ENCODE measurements around the gene ALOX5AP. TPM values are rescaled to one million over a fixed set of nuclear protein-coding genes. Genes with fewer than 3 reads are reported as not detected.
A peak's percentile ranks its signal among the peaks of the same experiment; 100 is the strongest.

ALOX5AP gene
- total RNA-seq, 1 donor from 2014 or later, result not detected

DNA sequence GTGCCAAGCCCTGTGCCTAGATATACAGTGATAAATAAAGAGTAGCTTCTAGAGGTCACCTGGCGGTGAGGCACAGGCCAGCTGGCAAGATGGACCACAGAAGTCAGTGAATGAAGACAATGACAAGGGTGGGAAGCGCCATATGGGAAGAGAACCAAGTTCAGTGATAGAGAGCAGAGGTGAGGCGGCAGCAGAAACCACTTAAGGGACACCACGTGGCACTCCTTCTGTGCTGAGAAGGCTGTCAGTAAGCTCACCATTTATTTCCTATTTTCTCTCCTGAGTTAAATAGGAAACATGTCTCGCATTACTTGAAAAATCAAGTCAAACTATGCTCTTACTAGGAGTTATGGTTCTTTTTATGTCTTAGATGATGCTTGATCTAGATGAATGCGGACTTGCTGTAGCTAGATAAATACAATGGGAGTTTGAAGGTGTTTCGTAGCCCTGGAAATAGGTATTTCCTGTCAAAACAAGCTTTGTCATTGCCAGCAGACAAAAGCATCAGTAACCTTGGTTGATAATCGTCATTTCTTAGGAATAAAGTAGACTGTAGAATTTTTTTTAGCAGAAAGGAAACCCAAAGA is 17.8 kb downstream of the ALOX5AP start:
- Histone ChIP-seq H3K27me3 (ENCODE audit: control insufficient read depth, insufficient read depth, low read length) (peaks cover 1% of the 10 kb centered on the region), H3K36me3 (ENCODE audit: control insufficient read depth, insufficient read depth, low read length) (no peaks in the 10 kb centered on the region), H3K4me3 (ENCODE audit: low read depth, low read length) (no peak overlapping the region)
- peak; percentile 59 for DNase-seq (ENCODE audit: low read depth)
- FAIRE-seq, result no peak
- no peak for TF ChIP-seq CTCF (IDR thresholded peaks at IDR 0.05; ENCODE audit: insufficient read depth, low read length, severe bottlenecking)

DNA sequence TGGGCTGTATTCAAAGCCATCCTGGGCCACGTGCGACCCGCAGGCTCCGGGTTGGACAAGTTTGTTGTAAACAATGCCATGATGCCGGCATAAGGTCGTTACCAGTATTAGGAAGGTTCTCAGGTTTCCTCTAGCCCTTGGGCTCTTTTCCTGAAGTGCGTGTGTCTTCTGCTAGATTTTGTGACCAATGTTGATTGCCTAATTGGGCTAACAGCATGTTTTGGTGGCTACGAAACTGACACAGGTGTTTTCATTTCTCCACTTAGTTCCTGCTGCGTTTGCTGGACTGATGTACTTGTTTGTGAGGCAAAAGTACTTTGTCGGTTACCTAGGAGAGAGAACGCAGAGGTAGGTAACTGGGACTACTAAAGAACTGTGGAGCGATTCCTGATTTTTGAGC is 20.3 kb downstream of the ALOX5AP start:
- Histone ChIP-seq H3K36me3 (ENCODE audit: control insufficient read depth, insufficient read depth, low read length) (no peaks in the 10 kb centered on the region), H3K27me3 (ENCODE audit: control insufficient read depth, insufficient read depth, low read length) (peaks cover 1% of the 10 kb centered on the region), H3K4me3 (ENCODE audit: low read depth, low read length) (no peak overlapping the region)
- TF ChIP-seq CTCF (IDR thresholded peaks at IDR 0.05; ENCODE audit: insufficient read depth, low read length, severe bottlenecking), result no peak
- DNase-seq (ENCODE audit: low read depth) (no peak), FAIRE-seq (no peak)

- no peak for TF ChIP-seq CTCF (IDR thresholded peaks at IDR 0.05; ENCODE audit: insufficient read depth, low read length, severe bottlenecking)
- H3K36me3 ChIP-seq (ENCODE audit: control insufficient read depth, insufficient read depth, low read length), result no peaks in the 10 kb centered on the region
- DNase-seq (ENCODE audit: low read depth) (no peak), FAIRE-seq (no peak)
- no peak overlapping the region for H3K4me3 ChIP-seq (ENCODE audit: low read depth, low read length)
- H3K27me3 ChIP-seq (ENCODE audit: control insufficient read depth, insufficient read depth, low read length), result peaks cover 1% of the 10 kb centered on the region
These were observed 21.8 kb downstream of the ALOX5AP start for GRCh38 chr13:30757026-30757742.

GRCh38 chr13:30759748-30760147 is 24.4 kb downstream of the ALOX5AP start:
- TF ChIP-seq CTCF (IDR thresholded peaks at IDR 0.05; ENCODE audit: insufficient read depth, low read length, severe bottlenecking), result no peak
- H3K27me3 ChIP-seq (ENCODE audit: control insufficient read depth, insufficient read depth, low read length), result peaks cover 1% of the 10 kb centered on the region
- DNase-seq (ENCODE audit: low read depth) (no peak), FAIRE-seq (no peak)
- no peaks in the 10 kb centered on the region for H3K36me3 ChIP-seq (ENCODE audit: control insufficient read depth, insufficient read depth, low read length)
- H3K4me3 ChIP-seq (ENCODE audit: low read depth, low read length), result no peak overlapping the region

DNA sequence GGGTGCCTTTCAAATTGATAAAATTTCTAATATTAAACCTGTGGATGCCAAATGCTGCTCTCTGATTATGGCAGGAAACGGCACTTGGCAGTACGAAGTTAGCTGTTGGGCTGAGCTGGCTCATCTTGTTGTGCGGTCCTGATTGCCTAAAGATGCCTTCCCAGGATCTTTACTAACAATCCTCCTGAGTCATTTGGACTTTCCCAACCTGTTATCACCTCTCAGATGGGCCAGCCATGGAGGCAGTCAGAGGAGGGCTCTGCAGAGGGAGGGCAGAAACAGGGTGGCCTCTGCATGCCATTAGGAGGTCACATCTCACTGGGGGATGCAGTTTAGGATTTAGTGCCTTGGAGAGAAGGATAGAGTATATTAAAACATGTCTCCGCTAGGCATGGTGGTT is 27.3 kb downstream of the ALOX5AP start:
- DNase-seq (ENCODE audit: low read depth), result no peak
- TF ChIP-seq CTCF (IDR thresholded peaks at IDR 0.05; ENCODE audit: insufficient read depth, low read length, severe bottlenecking), result no peak
- FAIRE-seq, result no peak
- Histone ChIP-seq H3K36me3 (ENCODE audit: control insufficient read depth, insufficient read depth, low read length) (no peaks in the 10 kb centered on the region), H3K27me3 (ENCODE audit: control insufficient read depth, insufficient read depth, low read length) (no peaks in the 10 kb centered on the region), H3K4me3 (ENCODE audit: low read depth, low read length) (no peak overlapping the region)

Data from bronchial epithelial cell (primary cell).